Activated CD4-positive, alpha-beta memory T cell treated with anti-CD3 and anti-CD28 coated beads, Interleukin-2, amount 10 ng/mL, durations not matched to agents 7 days and 5 days (primary cell): ENCODE data around the gene MRPL22. TPM values are rescaled to one million over a fixed set of nuclear protein-coding genes. Genes with fewer than 3 reads are reported as not detected.

Experiments used
- CTCF ChIA-PET: fragments of 350-600 bp; sonication (Branson Sonifier 250); formaldehyde crosslinking; loops from one replicate; lab custom pipeline; 2021; ENCODE audit warnings: antibody characterized with exemption, inconsistent platforms; lab: Charles Lee
- POLR2A ChIA-PET: fragments of 350-600 bp; sonication (Branson Sonifier 250); formaldehyde crosslinking; loops from one replicate; lab custom pipeline; 2021; ENCODE audit warnings: antibody characterized with exemption; lab: Charles Lee
- DNase-seq: peaks from one replicate; pipeline ENCODE4 v3.0.0-alpha.2; 2020
- H3K27ac Mint-ChIP-seq: one replicate; pipeline ENCODE4 v1.8.0; 2021; ENCODE audit warnings: mild to moderate bottlenecking, mixed read lengths
- H3K27me3 Mint-ChIP-seq: one replicate; pipeline ENCODE4 v1.8.0; 2021; ENCODE audit warnings: mixed read lengths
- H3K36me3 Mint-ChIP-seq: one replicate; pipeline ENCODE4 v1.8.0; 2021; ENCODE audit warnings: low read depth, mixed read lengths
- H3K4me1 Mint-ChIP-seq: one replicate; pipeline ENCODE4 v1.8.0; 2021; ENCODE audit warnings: mixed read lengths
- H3K4me3 Mint-ChIP-seq: one replicate; pipeline ENCODE4 v1.8.0; 2021; ENCODE audit warnings: mild to moderate bottlenecking, mixed read lengths
- H3K9me3 Mint-ChIP-seq: one replicate; pipeline ENCODE4 v1.8.0; 2021; ENCODE audit warnings: mixed read lengths
- total RNA-seq, 2 experiments: library from RNA; stranded (reverse); gene quantifications; one replicate each; pipeline ENCODE4 v1.2.3, GENCODE V29; 2021

The MRPL22 gene
- total RNA-seq, 2 experiments from 2014 or later: 60.0 to 62.2 TPM

GRCh38 chr5:155013526-155013925 lies 72.7 kb downstream of the MRPL22 start, which contains the start of gene KIF4B:
TSS of gene KIF4B (plus strand) at chr5:155013755. CDS start at chr5:155013860, 105 bp downstream.
- Mint-ChIP-seq H3K4me1 (peaks cover 22% of the 10 kb centered on the region), H3K27me3 (peaks cover 20% of the 10 kb centered on the region), H3K4me3 (no peak within 1 kb of the TSS), H3K27ac (no peak within 1 kb of the TSS), H3K9me3 (no peaks in the 10 kb centered on the region), H3K36me3 (no peaks in the 10 kb centered on the region)
- ChIA-PET POLR2A (no interaction called here), CTCF (no interaction called here)
- DNase-seq: no peak

GRCh38 chr5:155015239-155015638 lies 74.4 kb downstream of the MRPL22 start:
- POLR2A ChIA-PET: no interaction called here
- H3K36me3 Mint-ChIP-seq: no peaks in the 10 kb centered on the region
- peaks cover 22% of the 10 kb centered on the region for H3K4me1 Mint-ChIP-seq
- DNase-seq: no peak
- no peaks in the 10 kb centered on the region for H3K9me3 Mint-ChIP-seq
- CTCF ChIA-PET: no interaction called here
- H3K4me3 Mint-ChIP-seq: no peak overlapping the region
- peaks cover 20% of the 10 kb centered on the region for H3K27me3 Mint-ChIP-seq
- no peak overlapping the region for H3K27ac Mint-ChIP-seq

DNA sequence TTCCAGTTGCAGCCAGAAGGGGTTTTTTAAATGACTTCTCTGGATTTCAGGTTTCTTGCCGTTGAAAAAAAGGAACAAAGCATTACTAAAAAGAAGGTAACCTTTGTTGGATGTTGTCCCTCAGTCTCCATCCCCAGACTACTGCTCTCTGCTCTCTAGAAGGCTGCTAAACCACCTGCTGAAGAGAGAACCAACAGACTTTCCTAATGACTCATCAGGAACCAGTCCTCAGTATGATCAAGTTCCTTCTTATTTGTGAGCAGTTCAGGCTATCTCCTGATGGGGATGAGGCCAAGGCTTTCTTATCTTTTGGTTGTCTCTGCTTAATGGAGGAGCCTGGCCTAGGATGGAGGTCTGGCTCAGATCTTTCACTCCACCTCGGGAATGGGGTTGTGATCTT lies 76.7 kb downstream of the MRPL22 start:
- POLR2A ChIA-PET: no interaction called here
- CTCF ChIA-PET: no interaction called here
- peaks cover 11% of the 10 kb centered on the region for H3K27me3 Mint-ChIP-seq
- H3K9me3 Mint-ChIP-seq: no peaks in the 10 kb centered on the region
- no peaks in the 10 kb centered on the region for H3K36me3 Mint-ChIP-seq
- DNase-seq: no peak
- H3K4me3 Mint-ChIP-seq: no peak overlapping the region
- peaks cover 22% of the 10 kb centered on the region for H3K4me1 Mint-ChIP-seq
- no peak overlapping the region for H3K27ac Mint-ChIP-seq

Other genes with a start within 250 kb of the MRPL22 start
- 100 to 1,000 TPM; 174 to 177 TPM for gene LARP1, start 185.7 kb upstream of the MRPL22 start, total RNA-seq
- gene FAXDC2, start 90.5 kb upstream of the MRPL22 start, total RNA-seq: not detected
- 10 to 100 TPM; 86.2 to 94.5 TPM for gene CNOT8, start 82.4 kb upstream of the MRPL22 start, total RNA-seq
- 10 to 100 TPM; 11.3 to 13.0 TPM for gene GEMIN5, start 2.9 kb upstream of the MRPL22 start, total RNA-seq
- not detected for gene KIF4B, start 72.7 kb downstream of the MRPL22 start, total RNA-seq